ENCODE measurements around the gene LPAR6.

The LPAR6 gene

GRCh38 chr13:48414501-48414900 is 1.6 kb upstream of the LPAR6 start:
- no peak for DNase-seq

- no peak for DNase-seq
These were observed 927 bp downstream of the LPAR6 start for GRCh38 chr13:48411841-48412531.

DNA sequence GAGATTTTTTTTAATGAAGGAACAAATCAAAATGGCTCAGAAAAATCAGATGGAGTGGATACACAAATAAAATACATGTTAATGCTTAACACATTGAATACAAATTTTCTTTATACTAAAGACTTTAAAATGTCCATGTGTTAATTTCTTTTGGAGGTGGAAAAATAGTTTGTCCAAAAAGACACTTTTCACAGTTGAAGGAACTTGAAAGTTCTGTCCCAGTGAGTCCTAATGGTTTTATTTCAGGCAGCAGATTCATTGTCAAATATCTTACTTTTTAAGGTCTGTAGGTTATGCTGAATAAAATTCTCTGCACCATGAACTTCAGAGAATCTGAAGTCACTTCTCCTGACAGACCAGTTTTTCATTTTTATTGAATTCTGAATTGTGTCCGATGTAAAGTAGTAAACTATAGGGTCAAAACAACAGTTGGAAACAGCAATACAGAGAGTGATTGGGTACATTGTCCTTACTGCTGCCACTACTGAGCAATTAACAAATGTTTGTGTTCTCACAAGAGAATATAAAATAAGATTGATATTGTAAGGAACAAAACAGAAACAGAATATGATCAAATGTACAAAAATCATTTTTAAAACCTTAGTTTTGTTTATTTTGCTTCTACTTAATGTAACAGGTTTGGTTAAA is 1.6 kb downstream of the LPAR6 start:
- no peak for DNase-seq

GRCh38 chr13:48410199-48410598 is 2.7 kb downstream of the LPAR6 start:
- DNase-seq = no peak

GRCh38 chr13:48405875-48406274 is 7.0 kb downstream of the LPAR6 start:
- no peak for DNase-seq

DNA sequence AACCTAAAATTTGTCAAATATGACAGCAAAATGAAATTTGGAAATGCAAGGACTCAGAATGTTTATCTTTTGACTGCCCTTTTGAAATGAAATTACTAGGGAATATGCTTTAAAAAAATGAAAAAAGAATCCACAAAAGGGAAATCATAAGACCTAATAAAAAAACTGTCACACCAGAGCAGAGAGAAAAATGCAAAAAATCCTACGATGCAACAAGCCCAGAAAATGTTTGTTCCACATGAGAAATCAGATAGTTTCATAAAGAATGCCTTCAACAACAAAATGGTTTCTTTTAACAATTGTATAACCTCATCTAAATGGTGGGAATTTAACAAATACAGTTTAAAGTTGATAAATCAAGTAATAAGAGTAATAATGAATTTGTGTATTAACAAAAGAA is 8.0 kb downstream of the LPAR6 start:
- no peak for DNase-seq

- DNase-seq = no peak
These were observed 9.0 kb downstream of the LPAR6 start for GRCh38 chr13:48403913-48404312.

DNA sequence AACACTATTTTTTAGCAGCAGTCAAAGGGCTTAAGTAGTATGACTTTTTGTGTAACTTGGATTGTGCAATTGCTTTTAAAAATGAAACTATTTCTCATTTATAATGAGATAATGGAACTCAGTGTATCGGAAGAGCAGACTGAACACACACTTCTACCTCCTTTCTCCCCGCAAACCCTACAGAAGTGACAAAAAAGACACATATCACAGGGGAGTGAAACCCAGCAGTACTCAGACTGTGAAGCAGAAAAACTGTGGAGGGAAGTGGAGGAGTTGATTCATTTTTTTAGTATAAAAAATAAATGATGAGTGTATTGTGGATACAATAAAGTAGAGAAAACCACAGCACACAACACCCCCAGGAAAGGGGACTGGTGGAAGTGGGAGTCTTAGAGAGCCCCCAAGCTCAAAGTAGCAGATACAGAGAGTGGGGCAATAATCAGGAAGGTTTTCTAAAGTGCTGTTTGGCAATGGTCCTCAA is 9.7 kb downstream of the LPAR6 start:
- DNase-seq = no peak

- DNase-seq = no peak
These were observed 10.5 kb downstream of the LPAR6 start for GRCh38 chr13:48402325-48402932.

DNA sequence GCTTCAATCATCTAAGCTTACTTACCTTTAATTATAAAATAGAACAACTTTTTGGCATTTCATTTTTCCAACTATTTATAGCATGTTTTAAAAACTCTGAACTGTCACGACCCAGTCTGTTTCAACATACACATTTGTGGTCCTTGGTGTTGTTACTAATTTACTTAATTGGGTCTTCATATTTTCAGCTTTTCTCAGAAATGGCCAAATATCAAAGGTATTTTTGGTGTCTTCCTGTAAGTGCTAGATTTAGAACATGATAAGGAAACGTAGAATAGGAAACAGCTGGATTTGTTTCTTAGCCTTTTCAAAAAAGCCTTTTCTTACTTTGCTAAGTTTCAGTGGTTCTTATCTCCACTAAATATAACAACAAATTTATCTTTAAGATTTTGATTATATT is 11.4 kb downstream of the LPAR6 start:
- no peak for DNase-seq

GRCh38 chr13:48400850-48401291 is 12.0 kb downstream of the LPAR6 start:
- no peak for DNase-seq

- DNase-seq = no peak
These were observed 12.7 kb downstream of the LPAR6 start for GRCh38 chr13:48400090-48400694.

DNA sequence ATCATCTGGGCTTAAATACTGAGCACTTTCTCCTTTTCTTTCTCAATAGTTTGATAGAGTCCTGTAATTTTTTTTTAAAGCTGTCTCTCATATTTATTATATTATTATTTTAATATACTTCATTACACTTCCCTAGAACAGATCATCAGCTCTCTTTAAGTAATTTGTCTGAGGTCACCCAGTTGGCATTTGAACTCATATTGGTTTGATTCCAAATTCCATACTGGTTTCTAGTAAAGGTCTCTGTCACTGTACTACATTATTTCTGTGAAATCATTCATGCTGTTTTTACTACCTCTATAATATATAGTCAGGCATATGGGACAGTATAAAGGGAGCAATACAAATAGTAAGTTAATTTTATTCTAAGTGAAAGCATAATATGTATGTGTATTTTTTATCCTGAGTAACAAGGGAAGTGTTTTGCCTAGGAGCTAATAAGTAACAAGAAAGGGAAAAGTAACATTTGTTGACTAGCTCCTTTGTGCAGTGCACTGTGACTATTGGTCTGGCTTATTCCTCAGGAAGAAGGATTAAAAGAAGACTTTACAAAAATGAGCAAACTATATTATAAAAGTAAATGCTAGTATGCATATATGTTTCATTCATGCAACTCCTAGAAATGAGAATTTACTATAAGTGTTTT is 14.3 kb downstream of the LPAR6 start:
- DNase-seq = no peak

- no peak for DNase-seq
These were observed 15.2 kb downstream of the LPAR6 start for GRCh38 chr13:48397744-48398143.

DNA sequence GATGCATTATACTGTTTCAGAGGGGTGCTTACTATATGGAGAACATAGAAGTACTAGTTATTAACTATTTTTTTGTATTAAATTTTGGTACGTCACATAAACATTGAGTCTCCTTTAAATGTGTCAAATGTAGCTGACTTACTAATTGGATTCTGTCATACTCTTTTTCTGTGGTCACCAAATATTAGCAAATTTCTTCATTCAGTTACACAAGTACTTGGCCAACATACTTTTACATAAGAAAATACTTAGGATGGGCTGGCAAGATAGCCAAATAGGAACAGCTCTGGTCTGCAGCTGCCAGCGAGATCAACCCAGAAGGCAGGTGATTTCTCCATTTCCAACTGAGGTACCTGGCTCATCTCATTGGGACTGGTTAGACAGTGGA is 19.2 kb downstream of the LPAR6 start:
- no peak for DNase-seq

GRCh38 chr13:48393030-48393697 is 19.7 kb downstream of the LPAR6 start:
- no peak for DNase-seq

DNA sequence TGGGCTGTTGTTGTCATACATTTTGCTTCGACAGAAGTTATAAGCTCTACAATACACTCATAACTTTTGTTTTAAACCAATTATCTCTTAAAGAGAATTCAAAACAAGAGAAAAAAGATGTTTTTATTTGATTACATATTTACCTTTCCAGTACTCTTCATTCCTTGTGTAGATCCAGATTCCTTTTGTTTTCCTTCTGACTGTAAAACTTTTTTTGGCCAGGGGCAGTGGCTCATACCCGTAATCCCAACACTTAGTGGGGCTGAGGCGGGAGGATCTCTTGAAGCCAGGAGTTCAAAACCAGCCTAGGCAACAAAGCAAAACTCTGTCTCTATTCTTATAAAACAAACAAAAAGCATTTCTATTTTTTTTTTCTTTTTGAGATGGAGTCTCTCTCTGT is 21.7 kb downstream of the LPAR6 start:
- DNase-seq = no peak

- DNase-seq = no peak
These were observed 26.1 kb downstream of the LPAR6 start for GRCh38 chr13:48386816-48387215.

DNA sequence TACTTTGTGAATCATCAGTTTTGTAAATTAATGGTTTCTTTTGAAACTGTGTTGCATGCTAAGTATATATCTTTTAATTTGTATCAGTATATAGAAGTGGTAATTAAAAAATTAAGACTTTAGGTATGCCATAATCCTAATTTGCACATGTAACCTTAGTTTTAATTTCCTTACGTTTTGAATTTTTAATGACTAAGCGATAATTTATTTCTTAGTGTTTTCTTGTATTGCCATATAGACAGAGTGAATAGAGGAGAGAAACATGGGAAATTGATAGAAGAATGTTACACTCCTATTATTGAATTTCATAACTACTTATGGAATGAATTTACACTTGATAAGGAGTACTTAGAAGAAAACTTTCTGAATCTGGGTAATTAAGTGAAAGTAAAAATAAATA is 29.5 kb downstream of the LPAR6 start:
- no peak for DNase-seq

DNA sequence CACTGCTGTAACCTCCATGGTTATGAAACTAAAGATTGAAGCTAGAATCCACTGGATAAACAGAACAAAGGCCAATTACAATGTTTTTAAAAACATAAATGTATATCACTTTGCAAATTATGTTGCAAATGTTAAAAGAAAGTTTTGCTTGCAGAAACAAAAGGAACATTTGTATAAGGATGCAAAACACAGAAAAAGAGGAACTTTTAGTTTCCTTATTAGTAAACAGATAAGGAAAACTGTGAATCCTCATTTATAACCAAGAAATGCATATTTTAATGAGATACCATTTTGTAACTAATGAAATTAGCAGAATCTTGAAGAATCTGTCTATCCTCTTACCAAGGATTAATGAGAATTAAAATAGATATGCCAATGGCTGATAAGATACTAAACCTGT is 32.3 kb downstream of the LPAR6 start:
- DNase-seq = no peak

GRCh38 chr13:48377857-48378256 is 35.1 kb downstream of the LPAR6 start:
- DNase-seq = no peak

- no peak for DNase-seq
These were observed 42.1 kb downstream of the LPAR6 start for GRCh38 chr13:48370815-48371214.

DNA sequence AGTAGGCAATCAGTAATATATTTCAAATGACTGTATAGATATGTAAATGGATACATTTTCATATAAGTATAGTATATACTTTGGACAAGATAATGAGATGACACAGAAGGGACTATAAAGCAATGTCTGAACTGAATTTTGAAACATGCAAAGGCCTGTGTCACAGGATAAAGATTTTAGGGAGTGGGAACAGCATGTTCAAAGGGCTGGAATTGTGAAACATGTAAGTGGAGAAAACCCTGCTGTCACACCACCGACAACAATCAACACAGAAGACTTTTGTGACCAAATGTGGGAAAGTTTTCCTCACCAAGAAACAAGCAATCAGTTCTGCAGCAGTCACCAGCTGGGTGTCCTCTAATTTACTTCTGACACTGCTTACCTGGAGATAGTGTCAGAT is 42.9 kb downstream of the LPAR6 start:
- DNase-seq = no peak

Measured in NCI-H510A (cell line).